KMS-11 (cell line): ENCODE measurements around the gene SREBF2.
A peak's percentile ranks its signal among the peaks of the same experiment; 100 is the strongest.

Experiments used
- H2AFZ ChIP-seq: fragments of 200-600 bp; sonication (generic); 2 replicates; pipeline ENCODE4 v1.6.1; 2016; ENCODE audit warnings: antibody characterized with exemption, mixed run types, low read depth
- H3K27ac ChIP-seq: fragments of 200-600 bp; sonication (generic); 2 replicates; pipeline ENCODE4 v1.6.1; 2016; ENCODE audit warnings: mild to moderate bottlenecking, mixed run types
- H3K27me3 ChIP-seq: fragments of 200-600 bp; sonication (generic); 2 replicates; pipeline ENCODE4 v1.6.1; 2017; ENCODE audit warnings: mild to moderate bottlenecking, low read depth, mixed run types, moderate library complexity; ENCODE audit not compliant: insufficient read depth
- H3K36me3 ChIP-seq: fragments of 200-600 bp; sonication (generic); 2 replicates; pipeline ENCODE4 v1.6.1; 2017; ENCODE audit warnings: mild to moderate bottlenecking, mixed run types; ENCODE audit not compliant: insufficient read depth
- H3K4me1 ChIP-seq: fragments of 200-600 bp; sonication (generic); 2 replicates; pipeline ENCODE4 v1.6.1; 2016; ENCODE audit warnings: mild to moderate bottlenecking, low read depth, mixed run types; ENCODE audit not compliant: poor library complexity, severe bottlenecking
- H3K4me2 ChIP-seq: fragments of 200-600 bp; sonication (generic); 2 replicates; pipeline ENCODE4 v1.7.0; 2016; ENCODE audit warnings: mild to moderate bottlenecking, mixed run types
- H3K4me3 ChIP-seq: fragments of 200-600 bp; sonication (generic); IDR thresholded peaks from 2 replicates; pipeline ENCODE4 v1.6.1; 2017; ENCODE audit warnings: low read depth, low read length, mixed read lengths; ENCODE audit not compliant: insufficient read depth
- H3K79me2 ChIP-seq: fragments of 200-600 bp; sonication (generic); 2 replicates; pipeline ENCODE4 v1.6.1; 2016; ENCODE audit warnings: low read depth, mixed run types; ENCODE audit not compliant: insufficient read depth
- H3K9ac ChIP-seq: fragments of 200-600 bp; sonication (generic); 2 replicates; pipeline ENCODE4 v1.6.1; 2016; ENCODE audit warnings: mild to moderate bottlenecking, mixed run types
- H4K20me1 ChIP-seq: fragments of 200-600 bp; sonication (generic); 2 replicates; pipeline ENCODE4 v1.6.1; 2016; ENCODE audit warnings: mild to moderate bottlenecking, mixed run types; ENCODE audit not compliant: insufficient read depth
- CTCF ChIP-seq: fragments of 200-600 bp; sonication (generic); conservative IDR thresholded peaks from 2 replicates; pipeline ENCODE4 v1.6.1; 2017; ENCODE audit warnings: low read depth, mild to moderate bottlenecking, antibody characterized with exemption, low read length, moderate library complexity, mixed read lengths

The SREBF2 gene

GRCh38 chr22:41830174-41830573, 2.7 kb upstream of the SREBF2 start:
- no peak overlapping the region for H3K27ac ChIP-seq
- H3K9ac ChIP-seq = no peak overlapping the region
- H2AFZ ChIP-seq = no peak overlapping the region
- no peak for TF ChIP-seq CTCF
- H3K4me2 ChIP-seq = no peak overlapping the region
- peaks cover 16% of the 10 kb centered on the region for H3K79me2 ChIP-seq
- H3K4me1 ChIP-seq = peaks cover 67% of the 10 kb centered on the region
- no peaks in the 10 kb centered on the region for H3K27me3 ChIP-seq
- no peaks in the 10 kb centered on the region for H4K20me1 ChIP-seq
- H3K4me3 ChIP-seq = no peak overlapping the region
- H3K36me3 ChIP-seq = no peaks in the 10 kb centered on the region

DNA sequence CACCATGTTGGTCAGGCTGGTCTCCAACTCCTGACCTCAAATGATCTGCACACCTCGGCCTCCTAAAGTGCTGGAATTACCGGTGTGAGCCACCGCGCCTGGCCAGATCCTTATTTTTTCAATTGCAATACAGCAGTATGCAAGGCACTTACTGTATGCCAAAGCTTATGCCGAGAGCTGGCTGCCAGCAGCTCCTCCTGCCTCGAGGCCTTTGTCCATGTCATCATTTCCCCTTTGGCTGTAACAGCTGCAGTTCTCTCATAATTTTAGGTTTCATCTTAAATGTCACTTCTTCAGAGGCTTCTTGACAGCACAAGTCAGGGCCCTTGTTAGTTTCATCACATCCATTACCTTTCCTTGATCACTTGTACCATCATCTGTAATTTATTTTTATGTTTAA, 1.5 kb upstream of the SREBF2 start:
- peaks cover 70% of the 10 kb centered on the region for H3K4me1 ChIP-seq
- no peak overlapping the region for H2AFZ ChIP-seq
- no peak overlapping the region for H3K27ac ChIP-seq
- peaks cover 28% of the 10 kb centered on the region for H3K79me2 ChIP-seq
- H3K36me3 ChIP-seq = no peaks in the 10 kb centered on the region
- TF ChIP-seq CTCF = no peak
- no peak overlapping the region for H3K4me3 ChIP-seq
- H3K9ac ChIP-seq = no peak overlapping the region
- H3K27me3 ChIP-seq = no peaks in the 10 kb centered on the region
- H4K20me1 ChIP-seq = 0 out of 2 replicates have a peak, but pooled peaks cover 5% of the 10 kb centered on the region
- H3K4me2 ChIP-seq = no peak overlapping the region

- Histone ChIP-seq H4K20me1 (0 out of 2 replicates have a peak, but pooled peaks cover 5% of the 10 kb centered on the region), H2AFZ (peak overlapping the region; percentile 17; the same call in 1 of the 2 replicates), H3K27me3 (no peaks in the 10 kb centered on the region), H3K36me3 (peaks cover 3% of the 10 kb centered on the region; the same call in 1 of the 2 replicates), H3K4me3 (no peak overlapping the region), H3K79me2 (peaks cover 34% of the 10 kb centered on the region), H3K4me1 (peaks cover 64% of the 10 kb centered on the region), H3K9ac (peak overlapping the region; percentile 90), H3K4me2 (peak overlapping the region; percentile 42), H3K27ac (peak overlapping the region; percentile 77)
- no peak for TF ChIP-seq CTCF
Measured at GRCh38 chr22:41831828-41832552, 915 bp upstream of the SREBF2 start.

- Histone ChIP-seq H3K79me2 (peaks cover 49% of the 10 kb centered on the region), H2AFZ (peak overlapping the region; percentile 19; the same call in 1 of the 2 replicates), H3K27me3 (no peaks in the 10 kb centered on the region), H3K9ac (peak overlapping the region; percentile 90), H3K4me1 (peaks cover 49% of the 10 kb centered on the region), H3K27ac (peak overlapping the region; percentile 77), H3K36me3 (peaks cover 6% of the 10 kb centered on the region; the same call in 1 of the 2 replicates), H3K4me2 (peak overlapping the region; percentile 85), H4K20me1 (0 out of 2 replicates have a peak, but pooled peaks cover 5% of the 10 kb centered on the region), H3K4me3 (no peak overlapping the region)
- TF ChIP-seq CTCF = no peak
Measured at GRCh38 chr22:41833369-41834004, 582 bp downstream of the SREBF2 start.
